GM18868 (cell line): Measurements from ENCODE around the gene DNAH3.
A peak's percentile ranks its signal among the peaks of the same experiment; 100 is the strongest.

Source experiments
- ATAC-seq: cut with Tn5 transposase; IDR thresholded peaks from one replicate; pipeline ENCODE4 v1.9.1; 2021; ENCODE audit warnings: mild to moderate bottlenecking, moderate library complexity; ENCODE audit not compliant: unreplicated experiment

Gene DNAH3

GRCh38 chr16:20916289-20916688 is 234.4 kb downstream of the DNAH3 start:
- no peak for ATAC-seq

GRCh38 chr16:20911361-20911760 is 239.3 kb downstream of the DNAH3 start:
- ATAC-seq = no peak

DNA sequence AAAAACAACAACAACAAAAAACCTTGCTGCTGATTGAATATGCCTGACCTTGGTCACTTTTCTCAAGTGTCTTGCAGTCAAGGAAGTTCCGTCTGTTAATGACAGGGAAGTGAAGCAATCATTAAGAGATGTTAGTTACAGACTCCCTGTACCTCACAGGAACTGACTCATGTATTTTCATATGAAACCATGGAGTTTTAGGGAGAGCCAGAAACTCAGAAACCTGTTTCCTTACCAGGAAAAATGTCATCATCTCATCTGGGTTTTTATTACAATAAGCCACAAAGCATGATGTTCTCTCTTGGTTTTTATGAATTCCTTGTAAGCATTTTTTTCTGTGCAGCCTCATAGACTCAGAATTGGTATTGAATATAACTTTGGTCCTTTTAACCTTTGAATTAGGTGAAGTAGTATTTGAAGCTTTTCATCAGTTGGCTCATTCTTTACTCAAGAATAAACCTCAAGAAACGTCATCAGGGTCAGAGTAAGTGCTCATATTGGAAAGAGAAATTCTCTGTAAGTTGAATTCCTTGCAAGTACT is 239.8 kb downstream of the DNAH3 start:
- no peak for ATAC-seq

DNA sequence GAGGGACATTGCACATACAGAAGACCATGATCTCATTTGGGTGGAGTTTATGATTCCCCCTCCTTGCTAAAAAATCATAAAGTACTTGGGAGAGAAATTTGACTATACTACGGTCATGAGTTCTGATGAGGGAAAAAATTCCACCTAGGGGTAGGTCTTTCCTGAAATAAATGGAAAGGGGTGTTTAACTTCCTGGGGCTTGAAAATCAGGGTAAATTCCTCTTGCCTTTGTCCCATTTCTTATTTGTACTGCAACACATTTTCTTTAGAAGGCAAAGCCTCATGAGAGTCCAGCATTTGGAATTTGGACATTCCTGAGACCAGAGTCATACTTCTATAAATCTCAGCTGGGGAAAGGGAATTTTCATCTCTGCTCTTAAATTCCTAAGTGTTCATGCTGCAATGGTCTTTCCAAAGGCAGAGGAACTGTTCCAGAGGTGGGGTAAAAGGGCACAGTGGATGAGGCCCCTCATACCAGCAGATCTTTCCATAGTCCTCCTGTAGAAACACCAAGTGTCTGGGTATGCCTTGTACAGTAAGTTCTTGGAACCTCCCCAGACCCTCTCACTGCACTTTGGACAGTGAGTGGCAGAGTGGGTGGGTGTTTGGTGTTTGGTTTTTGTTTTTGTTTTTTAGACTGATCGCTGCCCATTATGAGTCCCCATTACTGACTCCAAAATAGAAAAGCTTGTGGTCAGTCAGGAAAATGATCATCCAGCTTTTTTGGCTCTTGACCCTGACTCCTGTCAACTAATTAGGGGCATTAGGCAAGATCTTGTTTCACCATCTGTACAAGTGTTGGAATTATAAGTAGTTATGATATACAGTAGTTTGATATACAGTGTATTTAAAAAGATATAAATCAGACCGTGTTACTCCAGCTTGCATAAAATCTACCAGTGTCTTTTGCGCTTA is 244.0 kb downstream of the DNAH3 start:
- ATAC-seq = no peak

- ATAC-seq = no peak
These were observed 245.1 kb downstream of the DNAH3 start for GRCh38 chr16:20905576-20905975.

DNA sequence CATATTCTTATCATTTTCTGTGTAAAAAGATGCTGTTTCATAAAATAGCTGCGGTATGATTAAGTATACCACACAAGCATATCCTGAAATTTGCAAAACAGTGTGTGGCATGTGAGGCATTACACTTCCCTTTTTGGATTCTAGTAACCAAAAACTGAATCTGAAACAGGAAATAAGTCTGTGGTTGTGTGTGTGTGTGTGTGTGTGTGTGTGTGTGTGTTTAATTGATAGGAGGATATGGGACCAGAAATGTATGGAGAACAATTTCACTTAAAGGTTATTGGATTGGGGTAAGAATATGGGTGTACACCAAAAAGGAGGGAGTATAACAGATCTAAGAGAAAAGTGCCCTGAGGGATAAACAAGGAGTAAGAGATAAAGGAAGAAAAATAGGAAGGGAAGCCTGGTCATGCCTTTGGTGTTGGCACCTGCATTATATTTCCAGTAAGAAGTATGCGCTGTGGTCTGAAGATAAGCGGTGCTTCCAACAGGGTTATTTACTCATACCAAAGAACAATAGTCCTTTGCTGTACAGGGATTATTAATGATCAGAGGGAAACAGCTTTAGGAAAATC is 246.1 kb downstream of the DNAH3 start:
- no peak for ATAC-seq

GRCh38 chr16:20903899-20904506 is 246.6 kb downstream of the DNAH3 start:
- no peak for ATAC-seq

- ATAC-seq = no peak
These were observed 247.3 kb downstream of the DNAH3 start for GRCh38 chr16:20903116-20903898.

DNA sequence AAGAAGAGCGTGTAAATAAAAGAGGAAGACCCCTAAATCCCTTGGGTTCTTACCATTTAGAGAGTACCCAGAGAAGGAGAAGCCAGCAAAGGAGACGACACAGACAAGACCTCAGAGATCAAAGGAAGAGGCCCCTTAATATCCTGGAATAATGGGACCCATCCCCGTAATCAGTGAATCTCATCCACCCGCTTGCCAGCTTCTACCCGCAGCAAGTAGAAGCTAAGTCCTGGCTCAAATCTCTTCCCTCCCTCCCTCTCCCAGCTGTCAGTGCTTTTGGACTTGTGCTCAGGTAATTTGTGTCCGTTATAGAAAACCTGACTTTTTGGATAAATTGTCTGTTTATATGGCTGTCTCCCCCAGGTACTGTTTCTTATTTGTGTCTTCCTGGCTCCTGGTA is 248.2 kb downstream of the DNAH3 start:
- no peak for ATAC-seq

GRCh38 chr16:20901436-20902112 is 249.1 kb downstream of the DNAH3 start:
- ATAC-seq = no peak

- ATAC-seq = no peak
These were observed 249.6 kb downstream of the DNAH3 start for GRCh38 chr16:20901068-20901435.

DNA sequence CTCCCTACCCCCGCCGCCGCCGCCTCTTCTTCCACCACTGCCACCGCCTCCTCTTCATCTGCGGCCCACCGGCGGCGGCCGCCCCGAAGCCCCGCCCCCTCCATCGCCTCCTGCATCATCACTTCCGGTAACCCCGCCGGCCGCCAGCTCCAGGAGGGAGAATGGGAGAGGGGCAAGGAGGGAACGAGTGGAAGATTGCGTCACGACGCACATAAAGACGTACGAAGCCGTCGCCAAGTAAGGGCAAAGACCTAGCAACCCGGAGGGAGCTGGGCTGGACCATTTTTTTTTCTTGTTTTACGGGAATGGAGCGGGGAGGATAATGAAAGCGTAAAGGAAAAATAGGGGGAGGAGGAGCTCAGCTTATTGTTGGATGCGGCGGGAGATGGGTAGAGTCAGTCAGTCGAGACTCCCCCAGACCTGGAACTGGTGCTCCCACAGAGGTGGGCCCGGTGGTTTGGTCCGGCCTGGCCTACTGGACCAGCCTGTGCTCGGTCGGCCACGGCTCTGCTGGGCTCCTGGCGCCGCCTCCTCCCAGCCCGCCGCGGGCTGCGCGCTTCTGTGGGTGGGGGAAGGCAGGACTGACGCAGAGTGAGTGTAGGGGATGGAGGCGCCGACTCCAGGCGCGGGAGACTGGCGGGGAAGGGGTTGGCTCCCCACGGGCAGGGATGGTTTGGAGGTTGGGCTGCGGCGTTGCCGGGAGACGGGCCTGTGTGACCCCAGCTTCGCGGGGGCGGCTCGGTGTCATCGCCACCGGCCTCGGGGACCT is 250.2 kb downstream of the DNAH3 start, which contains the start of the genes DCUN1D3 and LYRM1:
Gene DCUN1D3 (minus strand): TSS at position 60 of the 769 bp plus-strand sequence. CDS start 37,820 bp downstream, outside the sequence.
Gene LYRM1 (plus strand): TSS at position 473 of the 769 bp plus-strand sequence. CDS start 14,785 bp downstream, outside the sequence.
- ATAC-seq = peak; percentile 81

DNA sequence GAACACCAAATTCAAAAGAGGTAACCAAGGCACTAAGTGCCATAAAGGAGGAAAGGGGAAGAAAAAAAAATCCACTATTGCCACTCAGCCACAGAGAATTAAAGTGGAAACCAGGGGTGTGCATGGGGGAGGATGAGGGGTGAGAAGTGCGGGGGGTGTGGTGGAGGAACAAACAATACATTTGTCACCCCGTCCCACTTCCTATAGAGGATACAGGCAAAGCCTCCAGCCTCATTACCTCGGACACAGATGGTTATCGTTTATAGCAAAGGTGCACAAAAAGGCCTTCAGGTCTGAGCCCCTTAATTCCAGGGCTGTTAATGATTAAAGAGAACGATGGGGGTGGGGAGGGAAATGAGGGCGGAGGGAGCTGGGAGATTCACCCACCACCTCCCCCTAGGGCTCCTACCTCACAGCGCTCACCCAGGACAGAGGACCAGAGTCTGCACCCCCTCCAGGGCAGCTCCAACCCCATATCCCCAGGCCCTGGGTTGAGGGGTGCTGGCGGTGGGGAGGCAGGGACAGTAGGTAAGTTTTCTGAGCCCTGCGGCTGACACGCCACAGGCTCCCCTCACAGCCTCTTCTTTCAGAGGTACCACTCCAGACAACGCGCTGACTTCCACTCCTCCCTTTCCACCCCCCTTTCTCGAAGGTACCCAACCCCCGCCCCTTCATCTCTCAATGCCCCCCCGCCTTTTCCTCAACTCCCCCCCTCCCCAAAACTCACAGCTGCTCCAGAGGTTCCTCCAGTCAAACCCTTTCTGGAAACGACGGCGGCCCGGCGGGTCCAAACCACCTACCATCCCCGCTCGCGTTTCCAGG is 251.0 kb downstream of the DNAH3 start:
- no peak for ATAC-seq

GRCh38 chr16:20899071-20899470 is 251.6 kb downstream of the DNAH3 start:
- ATAC-seq = no peak

GRCh38 chr16:20897922-20898321 is 252.7 kb downstream of the DNAH3 start:
- no peak for ATAC-seq

- no peak for ATAC-seq
These were observed 253.3 kb downstream of the DNAH3 start for GRCh38 chr16:20897253-20897897.

GRCh38 chr16:20894388-20894787 is 256.3 kb downstream of the DNAH3 start:
- no peak for ATAC-seq
